ENCODE results near the gene IRAK2. TPM values are rescaled to one million over a fixed set of nuclear protein-coding genes. Genes with fewer than 3 reads are reported as not detected.

Gene IRAK2
- total and polyA plus RNA-seq, 7 donors = 1.1 to 6.1 (median 2.8) TPM

GRCh38 chr3:10206166-10206511 lies 41.4 kb downstream of the IRAK2 start:
- 82 to 94% methylated on average over 5 of the region's 5 CpGs for WGBS, 2 donors
- intact Hi-C loops (cut with DNase I) = no loop called here
- H3K27ac ChIP-seq = peak overlapping the region; percentile 61 to 79 (median 72)

GRCh38 chr3:10213156-10213792 lies 48.6 kb downstream of the IRAK2 start:
- no peak for DNase-seq
- 81 to 88% methylated on average over 9 of the region's 9 CpGs for WGBS, 2 donors
- Histone ChIP-seq H3K27ac (no peak overlapping the region), H3K9me3 (no peaks in the 10 kb centered on the region), H3K4me3 (no peak overlapping the region), H3K27me3 (no peaks in the 10 kb centered on the region), H3K4me1 (no peaks in the 10 kb centered on the region), H3K36me3 (peaks cover 0 to 28% (median 0%) of the 10 kb centered on the region in 4 donors)
- intact Hi-C loops (cut with DNase I) = no loop called here
- TF ChIP-seq EP300 (IDR thresholded peaks at IDR 0.05) = no peak
- TF ChIP-seq POLR2A (IDR thresholded peaks at IDR 0.05) = no peak
- no peak for TF ChIP-seq CTCF (IDR thresholded peaks at IDR 0.05)
- no peak for TF ChIP-seq POLR2AphosphoS5 (IDR thresholded peaks at IDR 0.05)

More at GRCh38 chr3:10206166-10206511, 41.4 kb downstream of the IRAK2 start:
- Histone ChIP-seq H3K27me3 (no peaks in the 10 kb centered on the region), H3K36me3 (peaks cover 0 to 6% (median 0%) of the 10 kb centered on the region in 4 donors), H3K4me3 (no peak overlapping the region), H3K4me1 (peaks cover 0 to 31% (median 29%) of the 10 kb centered on the region in 4 donors), H3K9me3 (no peaks in the 10 kb centered on the region)
- TF ChIP-seq POLR2AphosphoS5 (IDR thresholded peaks at IDR 0.05) (no peak), POLR2A (IDR thresholded peaks at IDR 0.05) (no peak), CTCF (IDR thresholded peaks at IDR 0.05) (no peak)
- no peak for DNase-seq

- H3K4me1 ChIP-seq = no peaks in the 10 kb centered on the region
- H3K9me3 ChIP-seq = no peaks in the 10 kb centered on the region
- intact Hi-C loops (cut with DNase I) = no loop called here
- H3K36me3 ChIP-seq = peaks cover 0 to 31% (median 0%) of the 10 kb centered on the region in 4 donors
- WGBS, 2 donors = 92 to 94% methylated on average over 6 of the region's 6 CpGs
- no peak overlapping the region for H3K4me3 ChIP-seq
- no peak for TF ChIP-seq CTCF (IDR thresholded peaks at IDR 0.05)
- TF ChIP-seq POLR2A (IDR thresholded peaks at IDR 0.05) = no peak
- TF ChIP-seq EP300 (IDR thresholded peaks at IDR 0.05) = no peak
- no peak for TF ChIP-seq POLR2AphosphoS5 (IDR thresholded peaks at IDR 0.05)
- no peak overlapping the region for H3K27ac ChIP-seq
- DNase-seq = no peak
- no peaks in the 10 kb centered on the region for H3K27me3 ChIP-seq
Measured at GRCh38 chr3:10215578-10216368, 51.1 kb downstream of the IRAK2 start.

GRCh38 chr3:10217359-10217758 lies 52.6 kb downstream of the IRAK2 start:
- Histone ChIP-seq H3K4me3 (no peak overlapping the region), H3K27me3 (no peaks in the 10 kb centered on the region), H3K27ac (no peak overlapping the region), H3K36me3 (peaks cover 0 to 35% (median 0%) of the 10 kb centered on the region in 4 donors), H3K4me1 (no peaks in the 10 kb centered on the region), H3K9me3 (no peaks in the 10 kb centered on the region)
- DNase-seq = no peak
- intact Hi-C loops (cut with DNase I) = no loop called here
- TF ChIP-seq POLR2A (IDR thresholded peaks at IDR 0.05) (no peak), POLR2AphosphoS5 (IDR thresholded peaks at IDR 0.05) (no peak), CTCF (IDR thresholded peaks at IDR 0.05) (no peak)
- 80 to 98% methylated on average over 3 of the region's 3 CpGs for WGBS, 2 donors
